Psoas muscle (tissue), 8 donors: Measurements from ENCODE around the gene POMP. TPM values are rescaled to one million over a fixed set of nuclear protein-coding genes. Genes with fewer than 3 reads are reported as not detected.

Experiments used
- ATAC-seq, 4 donors: fragments of 200-7000 bp; cut with Tn5 transposase; one replicate each; pipeline ENCODE4 v1.9.1; 2020; ENCODE audit warnings: moderate library complexity in 3 of 4, mild to moderate bottlenecking in 2 of 4
- DNase-seq, 2 donors: peaks; one replicate each; pipeline ENCODE4 v3.0.0-alpha.2; 2020
- H3K27ac ChIP-seq: fragments of 200-600 bp; one replicate; pipeline ENCODE4 v1.8.0; 2022
- H3K27me3 ChIP-seq, 3 donors: fragments of 200-600 bp in 1 of 3; one replicate each; pipeline versions ENCODE4 v1.6.1 to v1.8.0; 2013 to 2022; ENCODE audit warnings: low read length in 2 of 3, mild to moderate bottlenecking in 2 of 3, moderate library complexity in 1 of 3; ENCODE audit not compliant: insufficient read depth in 3 of 3
- H3K36me3 ChIP-seq, 2 donors: fragments of 200-600 bp in 1 of 2; one replicate each; pipeline versions ENCODE4 v1.6.1 to v1.8.0; 2013 to 2022; ENCODE audit warnings: low read depth in 1 of 2, mild to moderate bottlenecking in 1 of 2, moderate library complexity in 1 of 2; ENCODE audit not compliant: insufficient read depth in 1 of 2
- H3K4me1 ChIP-seq: fragments of 200-600 bp; one replicate; pipeline ENCODE4 v1.8.0; 2022
- H3K4me3 ChIP-seq: fragments of 200-600 bp; one replicate; pipeline ENCODE4 v1.8.0; 2022; ENCODE audit warnings: mild to moderate bottlenecking
- H3K9me3 ChIP-seq: fragments of 200-600 bp; one replicate; pipeline ENCODE4 v1.8.0; 2022
- WGBS, 3 donors: extraction: QIAGEN DNeasy Blood & Tissue Kit; methylation state at CpG; one replicate each; pipeline versions ENCODE4 v1.1.6 to v1.1.7; 2013; 5-methylcytosine and 5-hydroxymethylcytosine counted together
- intact Hi-C, 2 donors: fragments of 100-400 bp; cut with DNase I; formaldehyde crosslinking; loops; one replicate each; pipeline versions ENCODE4 v1.11.0 to v1.14.2; 2022
- polyA plus RNA-seq, 3 donors: library from polyadenylated mRNA; stranded (reverse); fragments of 200-250 nt; gene quantifications; one replicate each; pipeline ENCODE4 v1.2.3, GENCODE V29; 2013
- total RNA-seq, 4 donors: library from RNA; stranded (reverse); fragmentation: NEBNext Ultra II Directional in 2 of 4; extraction: Animal tissue kit (Norgen Biotek cat#: 25700) in 2 of 4; gene quantifications; one replicate each; pipeline versions ENCODE4 v1.2.1 to v1.2.4, GENCODE V29; 2021 to 2023
- TF ChIP-seq, protein P1 (sequence below): fragments of 200-600 bp; IDR thresholded peaks from one replicate; pipeline ENCODE4 v1.8.0; 2022; ENCODE audit warnings: antibody characterized with exemption
- donor health status: healthy with polysubstance abuse.
- donor health status: DM: no; HTN: no; CAD: no; lungs with moderate emphysema.
- donor health status: Bipolar disorder and iron deficiency.
- donor health status: healthy.
- donor health status: DM: yes; HTN: yes; CAD: no.
- donor health status: DM: no; HTN: no; CAD: no.
- donor health status: DM: no; HTN: no; CAD: no.
- donor health status: DM: yes; HTN: yes; CAD: no.

POMP gene
- total and polyA plus RNA-seq, 7 donors: 76.3 to 351 (median 128) TPM

- ATAC-seq: no peak
- 72 to 73% (median 73%) methylated on average over 7 of the region's 7 CpGs for WGBS, 3 donors
- Histone ChIP-seq H3K27ac (no peak overlapping the region), H3K4me3 (no peak overlapping the region), H3K4me1 (no peaks in the 10 kb centered on the region), H3K36me3 (no peaks in the 10 kb centered on the region), H3K9me3 (no peaks in the 10 kb centered on the region), H3K27me3 (peaks cover 0 to 2% (median 0%) of the 10 kb centered on the region in 3 donors)
- TF ChIP-seq, protein P1, sequence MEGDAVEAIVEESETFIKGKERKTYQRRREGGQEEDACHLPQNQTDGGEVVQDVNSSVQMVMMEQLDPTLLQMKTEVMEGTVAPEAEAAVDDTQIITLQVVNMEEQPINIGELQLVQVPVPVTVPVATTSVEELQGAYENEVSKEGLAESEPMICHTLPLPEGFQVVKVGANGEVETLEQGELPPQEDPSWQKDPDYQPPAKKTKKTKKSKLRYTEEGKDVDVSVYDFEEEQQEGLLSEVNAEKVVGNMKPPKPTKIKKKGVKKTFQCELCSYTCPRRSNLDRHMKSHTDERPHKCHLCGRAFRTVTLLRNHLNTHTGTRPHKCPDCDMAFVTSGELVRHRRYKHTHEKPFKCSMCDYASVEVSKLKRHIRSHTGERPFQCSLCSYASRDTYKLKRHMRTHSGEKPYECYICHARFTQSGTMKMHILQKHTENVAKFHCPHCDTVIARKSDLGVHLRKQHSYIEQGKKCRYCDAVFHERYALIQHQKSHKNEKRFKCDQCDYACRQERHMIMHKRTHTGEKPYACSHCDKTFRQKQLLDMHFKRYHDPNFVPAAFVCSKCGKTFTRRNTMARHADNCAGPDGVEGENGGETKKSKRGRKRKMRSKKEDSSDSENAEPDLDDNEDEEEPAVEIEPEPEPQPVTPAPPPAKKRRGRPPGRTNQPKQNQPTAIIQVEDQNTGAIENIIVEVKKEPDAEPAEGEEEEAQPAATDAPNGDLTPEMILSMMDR: no peak
- DNase-seq: no peak
- intact Hi-C loops: no loop called here
Measured at GRCh38 chr13:28611654-28612131, 47.2 kb upstream of the POMP start.

DNA sequence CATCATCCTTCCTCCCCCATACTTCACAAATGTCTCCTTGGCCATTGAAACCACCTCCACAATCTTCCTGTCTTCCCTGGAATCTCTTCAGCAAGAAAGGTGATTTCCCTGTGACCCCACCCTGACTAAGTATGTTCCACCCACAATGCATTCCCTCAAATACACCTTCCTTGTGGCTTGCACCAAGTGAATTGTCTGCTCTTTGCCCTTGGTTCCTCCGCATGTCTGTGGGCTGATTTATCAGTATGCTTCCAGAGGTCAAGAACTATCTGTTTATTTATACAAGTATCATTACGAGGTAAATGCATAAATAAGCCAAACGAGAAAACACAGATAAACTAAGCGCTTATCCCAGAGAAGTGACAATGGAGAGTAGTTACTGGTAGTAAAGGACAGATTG, 45.4 kb upstream of the POMP start:
- H3K27me3 ChIP-seq: no peaks in the 10 kb centered on the region
- intact Hi-C loops: no loop called here
- no peak for DNase-seq
- H3K4me3 ChIP-seq: no peak overlapping the region
- 77 to 84% (median 77%) methylated on average over 4 of the region's 4 CpGs for WGBS, 3 donors
- no peak for ATAC-seq
- no peaks in the 10 kb centered on the region for H3K4me1 ChIP-seq
- TF ChIP-seq, protein P1: no peak
- no peaks in the 10 kb centered on the region for H3K9me3 ChIP-seq
- no peak overlapping the region for H3K27ac ChIP-seq
- H3K36me3 ChIP-seq: no peaks in the 10 kb centered on the region

DNA sequence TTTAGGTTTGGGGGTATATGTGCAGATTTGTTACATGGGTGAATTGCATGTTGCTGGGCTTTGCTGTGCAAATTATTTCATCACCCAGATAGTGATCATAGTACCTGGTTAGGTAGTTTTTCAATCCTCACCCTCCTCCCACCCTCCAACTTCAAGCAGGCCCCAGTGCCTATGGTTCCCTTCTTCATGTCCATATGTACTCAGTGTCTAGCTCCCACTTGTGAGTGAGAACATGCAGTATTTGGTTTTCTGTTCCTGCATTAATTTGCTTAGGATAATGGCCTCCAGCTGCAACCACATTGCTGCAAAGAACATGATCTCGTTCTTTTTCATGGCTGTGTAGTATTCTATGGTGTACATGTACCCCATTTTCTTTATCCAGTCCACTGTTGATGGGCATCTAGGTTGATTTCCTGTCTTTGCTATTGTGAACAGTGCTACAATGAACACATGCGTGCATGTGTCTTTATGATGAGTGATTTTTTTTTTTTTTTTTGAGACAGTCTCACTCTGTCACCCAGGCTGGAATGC, 42.9 kb upstream of the POMP start:
- H3K36me3 ChIP-seq: no peaks in the 10 kb centered on the region

DNA sequence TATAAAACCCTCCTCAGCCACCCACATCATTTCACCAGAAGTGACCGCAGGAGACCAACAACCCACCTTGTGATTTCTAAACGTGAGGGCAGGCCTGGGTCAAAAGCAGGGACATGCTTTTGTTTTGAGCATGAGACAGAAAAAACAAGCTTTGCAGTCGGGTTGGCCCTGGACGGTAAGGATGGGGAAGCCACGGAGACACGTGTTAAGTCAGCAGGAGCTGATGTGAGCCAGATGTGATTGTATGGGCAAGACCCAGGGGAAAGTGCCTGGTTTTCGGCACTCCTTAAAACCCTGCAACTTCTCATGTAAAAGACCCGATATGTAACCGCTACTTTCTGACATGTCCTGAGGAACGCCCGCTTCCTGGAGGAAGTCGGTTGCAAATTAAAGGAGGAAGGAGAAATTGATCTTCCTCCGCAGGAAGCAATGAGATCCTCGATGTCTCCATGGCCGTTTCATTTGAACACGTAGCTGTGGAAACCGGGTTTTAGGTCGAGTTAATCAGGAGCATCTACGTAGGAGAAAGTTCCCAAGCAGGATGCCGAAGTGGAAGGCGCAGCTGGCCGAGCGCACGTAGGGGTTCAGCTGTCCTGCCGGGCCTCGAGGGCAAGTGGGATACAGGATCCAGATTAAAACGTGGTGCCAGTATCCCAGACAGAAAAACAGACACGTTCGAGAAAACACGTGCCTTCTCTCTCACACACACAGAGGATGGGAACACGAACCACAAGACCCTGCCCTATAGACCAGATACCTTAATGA, 40.5 kb upstream of the POMP start:
- no peaks in the 10 kb centered on the region for H3K4me1 ChIP-seq
- intact Hi-C loops: no loop called here
- H3K27ac ChIP-seq: no peak overlapping the region
- H3K9me3 ChIP-seq: no peaks in the 10 kb centered on the region
- peak overlapping the region; percentile 4 for H3K4me3 ChIP-seq
- no peak for DNase-seq
- no peaks in the 10 kb centered on the region for H3K27me3 ChIP-seq
- WGBS, 3 donors: 63 to 69% (median 69%) methylated on average over 31 of the region's 31 CpGs
- TF ChIP-seq, protein P1: no peak
- no peak for ATAC-seq
- H3K36me3 ChIP-seq: no peaks in the 10 kb centered on the region

More for the DNA sequence above, 42.9 kb upstream of the POMP start:
- 90 to 98% (median 94%) methylated on average over 2 of the region's 2 CpGs for WGBS, 3 donors
- H3K4me3 ChIP-seq: no peak overlapping the region
- DNase-seq (no peak), ATAC-seq (no peak)
- no peaks in the 10 kb centered on the region for H3K9me3 ChIP-seq
- no peaks in the 10 kb centered on the region for H3K27me3 ChIP-seq
- H3K27ac ChIP-seq: no peak overlapping the region
- H3K4me1 ChIP-seq: no peaks in the 10 kb centered on the region
- TF ChIP-seq, protein P1: no peak
- intact Hi-C loops: no loop called here
